ENCODE measurements around the gene RSPH1. TPM values are rescaled to one million over a fixed set of nuclear protein-coding genes. Genes with fewer than 3 reads are reported as not detected.

Gene RSPH1
- total RNA-seq, 1 donor from 2014 or later, result not detected

DNA sequence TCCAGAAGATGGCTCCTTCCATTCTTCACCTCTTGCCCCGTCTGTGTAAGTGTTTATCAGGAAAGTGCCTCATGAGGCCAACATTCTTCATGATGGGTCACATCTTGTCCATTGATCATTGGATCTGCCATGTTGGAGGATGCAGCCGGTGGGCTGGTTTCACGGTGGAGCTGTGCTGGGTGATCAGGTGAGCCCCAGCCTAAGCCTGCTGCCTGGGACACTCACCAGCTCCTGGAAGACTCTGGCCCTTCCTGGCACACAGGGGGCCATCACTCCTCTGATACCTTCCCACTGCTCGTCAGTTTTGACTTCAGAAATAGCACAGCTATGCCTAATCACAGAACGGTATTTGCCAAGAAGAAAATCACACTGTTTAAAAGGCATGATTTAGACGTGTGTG lies 54.1 kb downstream of the RSPH1 start:
- no peak for DNase-seq
- ATAC-seq (ENCODE audit: poor library complexity), result no peak
- intact Hi-C loops (cut with DNase I), result no loop called here

DNA sequence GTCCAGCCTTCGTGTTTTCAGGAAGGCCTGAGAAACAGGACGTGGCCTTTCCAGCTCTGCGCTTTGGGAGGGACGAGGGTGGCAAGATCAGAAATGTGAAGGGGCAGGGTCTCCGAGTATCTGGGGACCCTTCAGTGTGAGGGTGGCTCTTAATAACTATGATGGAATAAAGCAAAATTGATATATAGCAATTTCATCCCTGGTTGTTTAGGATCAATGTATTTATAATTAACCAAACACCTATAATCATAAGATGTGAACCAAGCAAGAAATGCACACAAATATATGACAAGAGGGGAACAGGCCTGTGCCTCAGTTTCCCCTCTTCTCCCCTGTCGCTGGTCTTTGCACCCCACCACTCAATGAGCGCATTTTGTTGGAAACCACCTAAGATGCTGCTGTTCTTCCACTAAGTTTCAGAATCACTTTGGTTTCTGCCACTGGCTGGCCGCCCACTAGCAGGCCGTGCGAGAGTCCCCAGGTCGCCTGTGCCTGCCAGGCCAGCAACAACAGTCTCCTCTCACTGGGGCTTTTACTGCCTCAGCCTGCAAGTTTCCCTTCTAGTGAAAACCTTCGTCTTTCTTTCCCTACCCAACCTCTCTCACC lies 55.7 kb downstream of the RSPH1 start:
- ATAC-seq (ENCODE audit: poor library complexity) (no peak), DNase-seq (no peak)
- intact Hi-C loops (cut with DNase I), result no loop called here

DNA sequence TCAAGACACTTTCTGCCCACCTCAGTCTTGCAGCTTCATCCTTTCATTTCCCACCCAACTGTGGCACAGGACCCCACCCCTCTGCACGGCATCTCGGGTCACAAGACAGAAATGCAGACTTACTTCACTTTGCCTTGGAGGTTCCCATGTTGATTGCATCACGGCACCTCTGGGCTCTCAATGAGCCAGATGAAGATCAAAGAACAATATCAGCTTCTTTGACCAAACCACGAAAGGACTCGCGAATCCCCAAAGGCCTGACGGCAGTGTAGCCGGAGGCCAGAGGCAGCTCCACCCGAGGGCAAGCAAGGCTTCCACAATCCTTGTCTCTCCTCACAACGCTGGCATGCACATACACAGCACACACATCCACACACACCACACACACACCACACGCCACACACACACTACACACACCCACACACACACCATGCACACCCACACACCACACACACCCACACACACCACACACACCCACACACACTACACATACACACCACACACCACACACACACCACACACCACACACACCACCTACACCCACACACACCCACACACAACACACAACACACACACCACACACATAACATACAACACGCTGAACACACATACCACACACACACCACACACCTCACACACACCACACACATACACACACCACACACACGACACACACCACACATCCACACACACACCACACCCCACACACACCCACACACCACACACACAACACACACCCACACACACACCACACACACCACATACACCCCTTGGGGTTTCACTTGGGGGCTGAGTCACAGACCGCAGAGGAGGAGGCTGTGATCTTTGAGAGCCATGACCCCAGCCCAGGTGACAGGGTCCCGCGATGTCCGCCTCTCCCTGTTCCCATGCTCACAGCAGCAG lies 56.5 kb downstream of the RSPH1 start:
- no peak for ATAC-seq (ENCODE audit: poor library complexity)
- no peak for DNase-seq
- intact Hi-C loops (cut with DNase I), result no loop called here

DNA sequence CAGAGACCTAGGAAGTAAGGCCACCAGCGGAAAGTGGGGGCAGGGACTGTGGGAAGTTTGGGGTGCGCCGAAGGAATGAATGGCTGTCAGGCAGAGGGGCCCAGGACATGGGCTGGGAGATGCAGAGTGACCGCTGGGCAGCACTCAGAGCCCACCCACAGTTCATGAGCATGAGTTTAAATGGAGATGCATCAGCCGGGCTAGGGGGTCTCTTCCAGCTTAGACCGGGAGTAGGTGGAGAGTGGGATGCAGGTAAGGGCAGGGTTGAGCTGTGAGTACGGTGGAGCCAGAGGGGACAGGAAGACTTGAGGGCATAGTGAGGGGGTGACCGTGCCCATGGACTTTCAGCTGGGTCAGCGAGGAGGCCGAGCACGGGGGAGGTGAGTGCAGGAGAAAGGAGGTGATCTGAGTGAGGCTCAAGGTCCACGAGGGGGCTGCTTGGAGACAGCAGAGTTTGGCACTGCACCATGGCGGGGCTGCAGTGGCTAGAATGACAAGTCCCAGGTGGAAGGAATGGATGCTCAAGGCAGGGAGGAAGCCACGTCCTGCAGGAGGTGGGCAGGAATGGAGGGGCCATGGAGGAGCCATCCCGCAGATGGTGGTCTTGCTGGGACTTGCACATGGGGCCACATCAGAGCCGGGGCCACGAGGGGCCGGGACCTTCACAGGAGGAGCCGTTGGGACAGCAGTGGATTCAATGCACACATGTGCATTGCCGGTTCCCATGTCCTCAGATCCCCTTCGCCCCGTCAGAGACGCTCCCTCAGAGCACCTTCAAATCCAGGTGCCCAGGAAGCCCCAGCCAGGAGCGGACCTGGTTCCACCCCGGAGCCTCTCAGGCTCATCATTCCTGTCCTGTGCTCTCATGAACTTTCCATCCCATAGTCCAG lies 57.5 kb downstream of the RSPH1 start:
- no peak for ATAC-seq (ENCODE audit: poor library complexity)
- intact Hi-C loops (cut with DNase I), result no loop called here
- no peak for DNase-seq

DNA sequence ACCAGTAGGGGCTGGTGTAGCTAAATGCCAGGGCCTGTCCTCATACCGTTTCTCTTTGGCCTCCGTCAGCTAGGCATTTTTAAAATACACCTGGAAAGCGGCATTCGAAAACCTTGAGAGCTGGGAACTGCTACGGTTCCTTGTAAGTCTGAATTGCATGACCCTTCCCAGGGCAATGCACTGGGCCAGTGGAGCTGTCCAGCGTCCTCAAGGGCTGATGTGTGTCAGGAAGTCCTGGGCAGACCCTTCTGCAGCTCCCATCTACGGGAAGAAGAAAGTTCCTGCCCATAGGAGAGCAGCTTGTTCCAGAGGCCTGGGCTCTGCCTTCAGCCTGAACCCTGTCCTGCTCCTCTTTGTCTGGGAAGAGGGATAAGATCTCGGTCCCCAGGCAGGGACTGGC lies 58.2 kb downstream of the RSPH1 start:
- intact Hi-C loops (cut with DNase I), result no loop called here
- DNase-seq (no peak), ATAC-seq (ENCODE audit: poor library complexity) (no peak)

DNA sequence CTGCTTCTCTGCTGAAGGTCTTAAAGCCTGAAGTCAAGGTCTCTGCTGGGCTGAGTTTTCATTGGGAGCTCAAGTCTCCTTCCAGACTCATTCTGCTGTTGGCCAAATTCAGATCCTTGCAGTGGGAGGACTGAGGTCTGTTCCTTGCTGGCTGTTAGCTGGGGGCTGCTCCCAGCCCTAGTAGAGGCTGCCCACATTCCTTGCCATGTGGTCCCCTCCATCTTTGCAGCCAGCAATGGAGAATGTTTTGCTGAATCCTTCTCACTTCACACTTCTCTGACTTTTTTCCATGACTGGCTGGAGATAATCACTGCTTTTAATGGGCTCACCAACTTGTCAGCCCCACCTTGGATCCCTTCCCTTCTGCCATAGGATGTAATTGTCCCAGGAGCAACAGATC lies 59.1 kb downstream of the RSPH1 start:
- intact Hi-C loops (cut with DNase I), result no loop called here

DNA sequence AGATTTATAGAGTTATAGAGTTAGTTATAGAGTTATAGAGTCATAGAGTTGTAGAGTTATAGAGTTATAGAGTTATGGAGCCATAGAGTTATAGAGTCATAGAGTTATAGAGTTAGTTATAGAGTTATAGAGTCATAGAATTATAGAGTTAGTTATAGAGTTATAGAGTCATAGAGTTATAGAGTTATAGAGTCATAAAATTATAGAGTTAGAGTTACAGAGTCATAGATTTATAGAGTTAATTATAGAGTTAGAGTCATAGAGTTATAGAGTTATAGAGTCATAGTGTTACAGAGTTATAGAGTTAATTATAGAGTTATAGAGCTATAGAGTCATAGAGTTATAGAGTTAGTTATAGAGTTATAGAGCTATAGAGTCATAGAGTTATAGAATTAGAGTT lies 60.2 kb downstream of the RSPH1 start:
- intact Hi-C loops (cut with DNase I), result no loop called here
- no peak for ATAC-seq (ENCODE audit: poor library complexity)

More for the DNA sequence above, 59.1 kb downstream of the RSPH1 start:
- DNase-seq, result no peak
- no peak for ATAC-seq (ENCODE audit: poor library complexity)

DNA sequence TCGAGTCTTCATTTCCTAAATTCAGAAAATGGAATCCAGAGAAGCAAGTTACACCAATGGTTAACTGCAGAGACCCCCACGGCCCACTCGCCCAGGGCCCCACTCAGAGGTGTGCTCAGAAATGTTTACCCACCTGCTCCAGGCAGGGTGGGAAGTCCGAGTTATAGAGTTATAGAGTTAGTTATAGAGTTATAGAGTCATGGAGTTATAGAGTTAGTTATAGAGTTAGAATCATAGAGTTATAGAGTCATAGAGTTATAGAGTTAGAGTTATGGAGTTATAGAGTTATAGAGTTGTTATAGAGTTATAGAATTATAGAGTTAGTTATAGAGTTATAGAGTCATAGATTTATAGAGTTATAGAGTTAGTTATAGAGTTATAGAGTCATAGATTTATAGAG lies 60.6 kb downstream of the RSPH1 start:
- intact Hi-C loops (cut with DNase I), result no loop called here
- ATAC-seq (ENCODE audit: poor library complexity) (no peak), DNase-seq (no peak)

More for the DNA sequence above, 60.2 kb downstream of the RSPH1 start:
- no peak for DNase-seq

DNA sequence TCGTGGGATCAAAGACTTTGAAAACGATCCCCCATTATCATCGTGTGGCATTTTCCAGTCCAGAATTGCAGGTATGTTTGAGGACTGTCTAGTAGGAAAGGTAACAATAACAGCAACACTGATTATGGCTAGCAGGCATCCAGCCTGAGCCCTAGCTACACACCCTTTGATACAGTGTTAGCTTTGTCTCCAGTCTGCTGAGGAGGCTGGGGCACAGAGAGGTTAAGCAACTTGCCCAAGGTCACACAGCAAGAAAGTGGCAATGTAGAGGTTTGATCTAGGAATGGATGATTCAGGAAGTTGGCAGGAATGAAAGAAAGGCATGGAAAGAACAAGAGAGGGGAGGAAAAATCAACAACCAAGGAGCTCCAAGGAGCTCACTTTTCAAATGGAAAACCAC lies 61.1 kb downstream of the RSPH1 start:
- intact Hi-C loops (cut with DNase I), result no loop called here
- DNase-seq, result no peak
- ATAC-seq (ENCODE audit: poor library complexity), result no peak

DNA sequence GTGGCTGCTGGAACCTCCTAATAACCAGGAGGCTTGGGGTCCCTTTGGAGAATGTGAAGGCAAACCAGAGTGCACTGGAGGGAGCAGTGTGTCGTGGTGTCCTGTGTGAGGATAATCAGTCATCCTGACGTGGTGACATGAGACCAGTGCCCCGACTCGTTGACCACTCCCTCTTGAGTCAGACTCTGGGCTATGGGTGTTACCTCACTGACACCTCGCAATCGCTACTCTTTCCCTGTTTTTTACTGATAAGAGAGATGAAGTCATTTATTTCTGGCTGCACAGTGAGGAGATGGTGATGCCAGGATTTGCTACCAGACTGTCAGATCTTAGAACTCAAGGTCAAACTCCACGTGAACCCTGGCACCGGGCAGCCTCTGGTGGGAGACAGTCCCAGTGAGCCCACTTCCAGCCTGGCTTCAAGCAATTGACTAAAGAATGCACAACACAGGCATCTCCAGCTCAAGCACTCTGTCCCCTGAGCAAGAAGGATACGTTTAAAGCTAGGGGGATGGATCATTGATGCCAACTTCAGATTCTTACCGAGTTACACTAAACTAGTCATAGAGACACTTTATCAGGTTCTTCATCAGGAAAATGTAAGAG lies 62.0 kb downstream of the RSPH1 start:
- no peak for DNase-seq
- intact Hi-C loops (cut with DNase I), result no loop called here
- no peak for ATAC-seq (ENCODE audit: poor library complexity)

DNA sequence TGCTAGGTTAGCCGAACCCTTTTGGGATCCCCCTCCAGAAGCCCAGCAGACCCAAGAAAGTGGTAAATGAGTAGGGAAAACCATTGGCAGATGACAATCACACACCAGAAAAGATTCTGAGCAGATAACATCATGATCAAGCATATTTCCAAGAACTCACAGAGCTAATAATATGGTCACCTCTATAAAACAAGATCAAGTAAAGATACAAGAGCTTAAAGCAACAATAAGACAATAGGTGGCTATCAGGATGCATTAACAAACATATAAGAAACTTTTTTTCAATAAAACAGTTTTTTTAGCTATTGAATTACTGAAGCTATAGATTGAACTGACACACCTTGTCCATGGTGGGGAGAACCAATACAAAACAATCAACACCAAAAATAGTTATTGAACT lies 63.3 kb downstream of the RSPH1 start:
- ATAC-seq (ENCODE audit: poor library complexity), result no peak
- no peak for DNase-seq
- intact Hi-C loops (cut with DNase I), result no loop called here

DNA sequence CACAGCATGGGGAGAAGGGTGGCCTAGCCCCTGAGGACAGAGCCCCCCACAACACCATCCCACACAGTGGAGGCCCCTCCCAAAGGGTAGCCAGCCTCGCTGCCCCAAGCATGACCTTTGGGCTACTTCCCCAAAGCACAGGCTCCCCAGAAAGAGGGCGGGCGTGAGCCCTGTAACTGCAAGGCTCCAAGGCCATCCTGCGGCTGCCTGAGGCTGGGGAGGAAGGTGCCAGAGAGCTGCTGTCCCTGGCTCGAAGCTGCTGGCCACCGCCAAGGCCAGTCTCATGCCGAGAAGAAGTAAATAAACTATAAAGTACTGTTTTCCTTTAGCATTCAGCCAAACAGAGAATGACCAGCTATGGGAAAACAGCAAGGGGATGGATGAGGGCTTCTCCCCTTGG lies 64.8 kb downstream of the RSPH1 start:
- intact Hi-C loops (cut with DNase I), result no loop called here
- ATAC-seq (ENCODE audit: poor library complexity), result no peak

DNA sequence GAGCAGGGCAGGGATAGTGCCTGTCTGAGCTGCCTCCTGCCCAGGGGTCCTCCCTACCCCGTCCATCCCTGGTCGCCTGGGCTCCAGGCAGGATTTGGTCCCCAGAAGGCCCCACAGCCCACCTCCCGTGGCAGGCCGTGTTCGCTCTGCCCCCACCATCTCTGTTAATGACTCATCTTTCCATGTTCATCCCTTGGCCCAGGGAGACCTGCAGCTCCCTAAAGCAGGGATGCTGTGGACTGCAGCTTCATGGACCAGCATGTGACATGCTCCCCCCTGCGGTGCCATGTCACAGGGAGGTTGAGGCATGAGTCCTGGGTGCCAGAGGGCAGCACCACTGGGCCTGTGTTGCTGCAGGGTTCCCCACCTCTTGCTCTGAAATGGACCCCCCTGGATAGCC lies 65.5 kb downstream of the RSPH1 start:
- intact Hi-C loops (cut with DNase I), result no loop called here

More for the DNA sequence above, 64.8 kb downstream of the RSPH1 start:
- no peak for DNase-seq

DNA sequence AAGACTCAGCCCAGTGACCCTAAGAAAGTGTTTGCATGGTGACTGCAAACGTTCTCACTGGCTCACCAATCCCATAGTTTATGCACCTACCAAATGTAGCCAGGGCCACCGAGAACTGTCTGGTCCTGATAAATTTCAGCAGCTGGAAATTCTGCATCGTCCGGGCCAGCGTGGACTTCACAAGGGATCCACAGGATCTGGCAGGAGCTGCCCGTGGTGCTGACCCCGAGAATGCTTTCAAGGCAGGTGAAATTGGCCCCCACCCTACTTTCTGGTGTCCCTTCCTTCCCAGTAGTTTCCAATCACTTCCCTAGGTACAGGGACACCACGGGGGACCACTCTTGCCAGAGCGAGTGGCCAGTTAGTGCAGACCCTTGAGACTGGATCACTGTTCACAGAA lies 66.2 kb downstream of the RSPH1 start:
- intact Hi-C loops (cut with DNase I), result no loop called here
- no peak for DNase-seq

More for the DNA sequence above, 65.5 kb downstream of the RSPH1 start:
- ATAC-seq (ENCODE audit: poor library complexity), result no peak
- no peak for DNase-seq

DNA sequence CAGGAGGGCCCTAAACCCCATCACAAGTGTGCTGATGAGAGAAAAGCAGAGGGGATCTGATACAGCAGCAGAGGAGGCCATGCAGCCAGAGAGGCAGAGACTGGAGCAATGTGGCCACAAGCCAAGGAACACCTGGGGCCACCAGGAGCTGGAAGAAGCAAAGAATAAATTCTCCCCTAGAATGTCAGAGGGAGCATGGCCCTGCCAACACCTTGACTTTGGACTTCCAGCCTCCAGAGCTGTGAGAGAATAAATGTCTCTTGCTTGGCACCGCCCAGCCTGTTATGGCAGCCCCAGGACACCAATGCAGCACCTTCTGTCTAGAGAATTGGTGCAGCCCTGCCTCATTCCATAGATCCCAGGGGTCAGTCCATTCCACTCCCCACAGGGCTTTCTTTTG lies 67.0 kb downstream of the RSPH1 start:
- no peak for DNase-seq
- intact Hi-C loops (cut with DNase I), result no loop called here
- no peak for ATAC-seq (ENCODE audit: poor library complexity)

More for the DNA sequence above, 66.2 kb downstream of the RSPH1 start:
- no peak for ATAC-seq (ENCODE audit: poor library complexity)

DNA sequence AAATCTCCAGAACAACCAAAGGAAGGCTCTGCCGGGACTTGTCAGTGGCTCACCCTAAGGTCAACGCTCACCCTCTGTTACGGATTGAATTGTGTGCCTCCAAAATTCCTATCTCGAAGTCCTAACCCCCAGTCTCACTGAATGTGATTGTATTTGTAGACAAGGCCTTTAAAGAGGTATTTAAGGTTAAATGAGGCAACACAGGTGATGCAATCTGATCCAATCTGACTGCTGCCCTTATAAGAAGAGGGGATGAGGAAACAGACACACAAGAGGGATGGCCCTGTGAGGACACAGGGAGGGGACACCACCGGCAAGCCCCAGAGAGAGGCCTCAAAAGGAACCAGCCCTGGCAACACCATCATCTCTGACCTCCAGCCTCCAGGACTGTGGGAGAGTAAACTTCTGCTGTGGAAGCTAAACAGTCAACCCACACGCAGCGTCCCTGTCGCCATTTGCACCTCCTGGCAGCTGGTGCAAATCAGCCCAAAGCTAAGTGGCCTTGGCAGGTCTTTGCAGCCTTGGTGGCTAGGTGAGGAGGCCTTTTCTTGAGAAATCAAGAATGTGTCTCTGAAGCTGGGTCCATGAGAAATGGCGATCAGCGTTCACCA lies 68.1 kb downstream of the RSPH1 start:
- ATAC-seq (ENCODE audit: poor library complexity) (no peak), DNase-seq (no peak)
- intact Hi-C loops (cut with DNase I), result no loop called here

DNA sequence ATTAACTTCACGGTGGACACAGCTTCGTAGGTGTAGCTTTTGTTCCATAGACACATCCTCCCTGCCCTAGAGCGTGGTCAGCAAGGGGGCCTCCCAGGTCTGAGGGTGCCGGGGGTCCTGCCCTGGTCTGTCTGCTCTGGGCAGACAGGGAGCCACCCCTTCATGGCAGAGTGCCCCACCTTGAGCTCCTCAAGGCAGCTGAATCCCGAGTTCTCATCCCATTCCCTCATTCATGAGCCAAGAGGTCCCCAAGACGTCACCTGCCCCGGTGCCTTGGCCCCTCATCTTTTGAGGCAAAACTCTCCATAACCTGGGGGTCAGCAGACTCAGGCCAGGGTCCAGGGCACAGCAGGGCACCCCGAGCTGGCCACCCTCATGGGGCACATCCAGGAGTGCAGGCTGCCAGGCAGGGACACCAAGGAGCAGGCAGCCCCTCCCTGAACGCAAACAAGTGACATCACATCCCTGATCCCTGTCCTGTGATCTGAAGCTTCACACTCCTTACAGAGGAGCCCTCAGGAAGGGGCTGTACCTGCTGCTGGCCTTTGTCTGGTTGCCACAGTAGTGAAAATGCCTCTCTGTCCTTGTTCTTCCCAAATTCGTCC lies 69.0 kb downstream of the RSPH1 start:
- DNase-seq, result no peak
- ATAC-seq (ENCODE audit: poor library complexity), result no peak
- intact Hi-C loops (cut with DNase I), result no loop called here

DNA sequence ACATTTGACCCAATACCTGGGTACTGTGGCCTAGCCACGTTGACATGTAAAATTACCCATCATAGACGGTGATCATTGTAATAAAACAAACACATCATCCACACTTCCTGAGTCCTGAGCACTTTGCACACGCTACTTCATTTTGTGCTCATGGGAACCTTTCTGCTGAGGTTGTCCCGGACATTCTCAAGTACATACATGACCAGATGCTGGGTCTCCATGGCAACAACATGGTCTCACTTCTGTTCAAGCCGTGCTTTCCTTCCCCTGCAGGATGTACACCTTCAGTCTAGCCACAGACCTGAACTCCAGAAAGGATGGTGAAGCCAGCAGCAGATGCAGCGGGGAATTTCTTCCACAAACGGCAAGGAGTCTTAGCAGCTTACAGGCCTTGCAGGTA lies 69.6 kb downstream of the RSPH1 start:
- intact Hi-C loops (cut with DNase I), result no loop called here
- no peak for DNase-seq
- no peak for ATAC-seq (ENCODE audit: poor library complexity)

Measured in Right ventricle myocardium superior (tissue), 1 donor.